ENCODE results near the gene TCERG1L.

The TCERG1L gene

DNA sequence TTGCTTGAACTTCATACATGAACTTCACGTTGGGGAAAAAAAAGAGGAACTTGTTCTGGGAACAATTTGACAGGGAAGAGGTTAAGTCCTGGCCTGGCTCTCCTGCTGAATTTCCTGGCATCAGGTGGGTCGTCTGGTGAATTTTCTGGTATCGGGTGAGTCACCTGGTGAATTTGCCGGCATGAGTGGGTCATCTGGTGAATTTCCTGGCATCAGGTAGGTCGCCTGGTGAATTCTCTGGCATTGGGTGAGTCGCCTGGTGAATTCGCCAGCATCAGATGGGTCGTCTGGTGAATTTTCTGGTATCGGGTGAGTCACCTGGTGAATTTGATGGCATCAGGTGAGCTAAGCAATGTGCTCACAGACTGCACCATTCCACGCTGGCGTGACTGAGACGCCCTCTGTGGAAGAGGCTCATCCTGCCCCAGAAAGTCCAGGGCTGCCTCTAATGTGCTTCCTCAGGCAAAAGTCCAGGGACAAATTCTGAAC is 255.4 kb downstream of the TCERG1L start:
- no peak for DNase-seq

DNA sequence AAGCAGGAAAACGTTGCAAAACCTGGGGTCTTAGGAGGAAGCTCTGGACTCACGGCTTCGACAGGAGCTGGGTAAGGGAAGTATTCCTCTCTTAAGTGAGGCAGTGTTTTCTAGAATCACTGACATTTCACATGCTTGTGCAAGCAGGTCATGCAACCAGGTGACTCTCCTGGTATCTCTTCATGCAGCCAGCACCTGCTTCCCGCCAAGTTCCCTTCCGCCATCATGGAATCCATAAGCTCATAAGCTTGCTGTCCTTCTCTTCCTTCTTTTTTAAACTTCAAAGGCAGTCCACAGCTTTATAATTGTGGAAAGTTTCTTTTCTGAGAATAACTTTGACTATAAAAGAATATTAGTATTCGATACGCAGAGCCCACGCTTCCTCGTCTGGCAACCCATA is 256.1 kb downstream of the TCERG1L start:
- DNase-seq: no peak

DNA sequence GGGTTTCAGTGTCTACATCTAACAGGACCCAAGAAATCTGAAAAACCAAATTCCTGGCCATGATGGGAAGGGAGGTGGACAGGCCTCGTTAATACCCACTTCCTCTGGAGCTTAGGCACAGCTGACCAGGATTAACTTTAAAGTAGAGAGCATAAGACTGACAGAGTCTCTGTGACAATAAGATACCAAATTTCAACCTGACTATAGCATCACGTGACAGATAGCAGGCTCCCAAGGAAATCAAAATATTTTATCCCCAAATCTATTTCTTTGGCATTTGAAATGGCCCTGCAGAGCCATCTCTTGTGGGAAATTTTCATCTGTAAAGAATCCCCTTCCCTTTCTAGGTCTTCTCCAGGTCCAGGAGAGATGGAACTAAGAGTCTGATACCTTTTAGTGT is 258.3 kb downstream of the TCERG1L start:
- no peak for DNase-seq

DNA sequence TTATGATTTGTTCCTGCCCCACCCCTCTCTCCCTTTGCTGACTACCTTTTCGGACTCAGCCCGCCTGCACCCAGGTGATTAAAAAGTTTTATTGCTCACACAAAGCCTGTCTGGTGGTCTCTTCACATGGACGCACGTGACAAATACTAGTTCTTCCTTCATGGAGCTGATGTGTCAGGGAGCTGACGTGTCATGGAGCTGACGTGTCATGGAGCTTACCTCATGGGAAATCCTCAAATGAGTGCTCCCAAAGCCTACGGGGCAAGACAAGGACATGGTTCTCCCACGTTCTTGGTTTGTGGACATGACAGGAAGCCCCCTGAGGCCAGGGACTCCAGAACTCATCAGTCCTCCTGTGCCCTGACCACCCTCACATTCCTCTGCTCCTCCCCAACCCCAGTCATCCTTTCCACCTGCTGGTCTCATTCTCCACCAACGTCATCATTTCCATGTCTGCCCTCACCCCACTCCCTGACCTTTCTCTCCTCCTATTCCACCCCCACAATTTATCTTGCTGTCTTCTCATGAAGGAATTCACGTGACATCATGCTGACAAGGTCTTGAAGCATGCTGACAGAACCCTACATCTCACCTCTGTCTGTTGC is 261.3 kb downstream of the TCERG1L start:
- no peak for DNase-seq

DNA sequence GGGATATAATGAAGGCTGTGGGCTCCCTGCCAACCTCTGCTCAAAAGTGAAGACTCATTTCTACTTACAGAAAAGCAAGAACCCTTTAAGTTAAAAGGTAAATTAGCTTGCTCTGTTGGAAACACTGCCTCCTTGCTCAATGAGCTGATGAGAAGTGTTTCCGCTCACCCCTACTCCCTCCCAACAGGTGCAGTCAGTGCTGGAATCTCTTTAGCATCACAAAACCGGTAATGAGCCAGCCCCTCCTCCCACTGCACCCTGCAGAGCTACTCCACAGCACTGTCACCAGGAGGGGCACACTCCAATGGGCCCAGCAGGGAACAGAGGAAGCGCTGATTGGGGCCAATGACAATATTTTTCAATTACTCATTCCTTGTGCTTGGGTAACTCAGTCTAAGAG is 262.5 kb downstream of the TCERG1L start:
- no peak for DNase-seq

DNA sequence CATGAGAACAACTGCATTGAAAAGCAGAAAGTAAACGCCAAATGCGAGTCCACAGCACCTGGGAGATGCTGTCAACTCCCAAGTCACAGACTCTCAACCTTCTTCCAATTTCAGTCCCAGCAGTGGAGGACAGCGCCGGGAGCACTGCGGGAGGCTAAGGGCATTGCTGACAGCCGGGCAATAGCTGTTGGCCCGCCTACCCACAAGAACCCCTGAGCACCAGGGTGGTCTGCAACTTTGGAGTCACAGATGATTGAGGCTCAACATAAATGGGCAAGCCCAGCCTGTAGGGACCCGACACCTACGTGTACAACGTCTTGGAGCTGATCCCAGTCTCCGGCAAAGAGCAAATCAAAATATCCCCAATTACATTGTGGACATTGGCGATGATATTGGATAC is 262.9 kb downstream of the TCERG1L start:
- no peak for DNase-seq

DNA sequence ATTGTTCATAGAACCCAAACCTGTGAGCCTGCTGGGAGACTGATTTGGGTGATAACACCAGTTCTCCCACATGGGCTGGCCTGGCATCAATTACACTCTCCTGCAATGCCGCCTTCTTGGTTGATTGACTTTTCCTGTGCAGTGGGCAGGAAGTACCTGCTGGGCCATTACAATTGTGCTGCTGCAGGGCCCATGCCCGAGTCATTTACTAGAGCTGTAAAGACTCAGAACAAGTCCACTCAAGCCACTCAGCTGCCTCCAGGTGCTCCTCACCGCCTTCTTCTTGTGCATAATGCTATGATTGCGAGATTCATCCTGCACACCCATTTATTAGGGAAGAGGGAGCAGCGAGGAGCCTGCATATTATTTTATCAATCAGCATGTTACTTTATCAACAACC is 264.0 kb downstream of the TCERG1L start:
- DNase-seq: no peak

DNA sequence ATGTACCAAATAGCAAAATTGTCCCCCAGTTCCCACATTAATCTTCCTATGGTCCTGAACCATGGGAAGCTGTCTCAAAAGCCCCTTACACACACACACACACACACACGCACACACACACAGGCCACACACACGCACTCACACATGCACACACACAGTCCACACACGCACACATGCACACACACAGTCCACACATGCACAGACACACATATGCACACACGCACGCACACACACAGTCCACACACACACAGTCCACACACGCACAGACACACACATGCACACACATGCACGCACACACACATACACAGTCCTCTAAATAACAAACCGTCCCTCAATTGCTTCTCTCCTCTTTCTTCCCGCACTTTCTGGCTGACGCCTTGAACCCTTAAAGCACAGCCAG is 265.3 kb downstream of the TCERG1L start:
- no peak for DNase-seq

DNA sequence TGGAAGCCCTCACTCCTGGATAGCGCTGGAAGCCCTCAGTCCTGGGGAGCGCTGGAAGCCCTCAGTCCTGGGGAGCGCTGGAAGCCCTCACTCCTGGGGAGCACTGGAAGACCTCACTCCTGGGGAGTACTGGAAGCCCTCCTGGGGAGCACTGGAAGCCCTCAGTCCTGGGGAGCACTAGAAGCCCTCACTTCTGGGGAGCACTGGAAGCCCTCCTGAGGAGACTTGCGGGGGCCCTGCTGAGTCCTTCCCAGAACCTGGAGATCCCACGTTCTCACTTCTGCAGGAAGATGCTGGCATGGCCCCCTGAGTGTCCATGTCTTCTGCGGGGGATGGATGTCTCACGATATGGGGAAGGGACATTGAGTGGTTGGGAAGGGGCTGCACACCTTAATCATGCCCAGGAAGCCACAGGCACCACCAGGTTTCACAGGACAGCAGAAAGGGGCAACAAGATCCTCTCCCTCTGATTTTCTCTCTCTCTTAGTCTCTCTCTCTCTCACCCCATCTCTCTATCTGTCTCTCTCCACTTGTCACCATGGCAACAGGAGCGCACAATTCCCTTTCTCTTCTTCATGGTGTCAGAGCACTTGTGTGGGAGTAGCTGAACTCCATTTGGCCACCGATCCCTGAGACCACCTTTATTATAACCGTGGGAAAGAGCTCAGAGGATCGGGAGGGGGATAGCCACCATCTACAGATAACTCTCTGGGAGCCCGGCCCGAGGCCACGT is 267.0 kb downstream of the TCERG1L start:
- DNase-seq: no peak

DNA sequence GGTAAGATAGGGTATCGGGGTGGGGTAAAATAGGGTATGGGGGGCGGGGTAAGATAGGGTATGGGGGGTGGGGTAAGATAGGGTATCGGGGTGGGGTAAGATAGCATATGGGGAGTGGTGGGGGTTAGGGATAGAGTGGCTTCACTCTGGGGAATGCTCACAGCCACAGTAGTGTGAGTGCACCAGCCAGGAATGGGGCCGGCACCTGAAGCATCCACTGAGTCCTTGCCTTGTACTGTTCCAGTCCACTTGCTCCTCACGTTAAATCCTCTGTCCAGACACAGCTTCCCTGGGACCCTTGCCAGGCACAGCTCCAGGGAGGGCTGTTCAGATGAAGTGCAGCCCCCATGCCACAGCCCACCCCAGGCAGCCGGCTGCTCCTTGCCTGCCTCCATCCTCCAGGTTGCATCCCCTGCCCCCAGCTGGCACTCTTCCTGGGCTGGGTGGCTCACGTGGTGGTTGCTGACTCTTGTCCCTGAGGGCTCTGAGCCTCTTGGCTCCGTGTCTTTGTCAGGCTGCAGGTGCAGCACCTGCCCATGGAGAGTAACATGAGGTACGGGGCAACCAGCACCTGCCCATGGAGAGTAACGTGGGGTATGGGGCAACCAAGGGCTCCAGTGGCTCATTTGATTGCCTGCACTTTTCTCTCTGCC is 268.4 kb downstream of the TCERG1L start:
- DNase-seq: no peak
